Mucosa of descending colon (tissue), 3 donors: ENCODE data around the gene INS. TPM values are rescaled to one million over a fixed set of nuclear protein-coding genes. Genes with fewer than 3 reads are reported as not detected.
A peak's percentile ranks its signal among the peaks of the same experiment; 100 is the strongest.

Experiments
- ATAC-seq: fragments of 200-7000 bp; cut with Tn5 transposase; one replicate; pipeline ENCODE4 v1.9.1; 2020; ENCODE audit warnings: mild to moderate bottlenecking, moderate library complexity
- DNase-seq, 3 donors: peaks; one replicate each; pipeline ENCODE4 v3.0.0-alpha.2; 2020
- H3K36me3 ChIP-seq: fragments of 200-600 bp; one replicate; pipeline ENCODE4 v1.8.0; 2021; ENCODE audit warnings: low read depth, mild to moderate bottlenecking
- H3K4me1 ChIP-seq: fragments of 200-600 bp; one replicate; pipeline ENCODE4 v1.8.0; 2021; ENCODE audit warnings: low read depth, mild to moderate bottlenecking
- H3K4me3 ChIP-seq: fragments of 200-600 bp; one replicate; pipeline ENCODE4 v1.8.0; 2021; ENCODE audit warnings: mild to moderate bottlenecking
- H3K9me3 ChIP-seq: fragments of 200-600 bp; one replicate; pipeline ENCODE4 v1.8.0; 2021; ENCODE audit warnings: mild to moderate bottlenecking
- intact Hi-C, 2 donors: fragments of 100-400 bp; cut with DNase I in 1 of 2; cut with micrococcal nuclease in 1 of 2; formaldehyde crosslinking; loops; one replicate each; pipeline versions ENCODE4 v1.11.0 to v1.11.1; 2022; cut with DNase I, micrococcal nuclease
- total RNA-seq, 3 donors: library from RNA; stranded (reverse); fragmentation: NEBNext Ultra II Directional in 2 of 3; extraction: Animal tissue kit (Norgen Biotek cat#: 25700) in 2 of 3; gene quantifications; one replicate each; pipeline versions ENCODE4 v1.2.1 to v1.2.4, GENCODE V29; 2021 to 2023
- TF ChIP-seq, protein P1 (sequence below): fragments of 200-600 bp; IDR thresholded peaks from one replicate; pipeline ENCODE4 v1.8.0; 2022; ENCODE audit warnings: antibody characterized with exemption, mild to moderate bottlenecking
- donor health status: DM: no; HTN: no; CAD: no; lungs with moderate emphysema.
- donor health status: DM: no; HTN: no; CAD: no.
- donor health status: DM: no; HTN: yes; CAD: no.

Gene INS
- total RNA-seq, 3 donors from 2014 or later, result not detected

DNA sequence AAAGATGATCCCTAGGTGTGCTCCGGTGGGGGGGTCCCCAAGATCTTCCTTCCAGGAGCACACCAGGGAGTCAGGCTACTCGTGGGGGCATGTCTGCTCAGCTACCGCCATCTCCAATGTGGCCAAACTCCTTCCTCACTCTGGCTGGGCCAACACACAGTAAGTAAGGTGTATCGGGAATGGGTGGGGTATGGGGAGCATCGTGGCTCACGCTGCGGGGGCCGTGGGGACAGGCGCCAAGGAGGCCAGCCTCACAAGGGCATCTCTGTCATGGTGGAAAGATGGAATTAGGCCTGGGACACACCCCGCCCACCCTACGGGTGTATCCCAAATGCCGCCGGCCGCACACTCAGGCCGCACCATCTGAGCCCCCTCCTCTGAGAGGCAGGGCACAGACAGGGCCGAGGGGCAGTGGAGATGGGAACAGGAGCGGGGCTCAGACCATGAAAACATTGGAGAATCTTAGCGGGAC is 30.1 kb downstream of the INS start:
- Histone ChIP-seq H3K4me3 (no peak overlapping the region), H3K9me3 (no peaks in the 10 kb centered on the region), H3K36me3 (no peaks in the 10 kb centered on the region), H3K4me1 (no peaks in the 10 kb centered on the region)
- TF ChIP-seq, protein P1, sequence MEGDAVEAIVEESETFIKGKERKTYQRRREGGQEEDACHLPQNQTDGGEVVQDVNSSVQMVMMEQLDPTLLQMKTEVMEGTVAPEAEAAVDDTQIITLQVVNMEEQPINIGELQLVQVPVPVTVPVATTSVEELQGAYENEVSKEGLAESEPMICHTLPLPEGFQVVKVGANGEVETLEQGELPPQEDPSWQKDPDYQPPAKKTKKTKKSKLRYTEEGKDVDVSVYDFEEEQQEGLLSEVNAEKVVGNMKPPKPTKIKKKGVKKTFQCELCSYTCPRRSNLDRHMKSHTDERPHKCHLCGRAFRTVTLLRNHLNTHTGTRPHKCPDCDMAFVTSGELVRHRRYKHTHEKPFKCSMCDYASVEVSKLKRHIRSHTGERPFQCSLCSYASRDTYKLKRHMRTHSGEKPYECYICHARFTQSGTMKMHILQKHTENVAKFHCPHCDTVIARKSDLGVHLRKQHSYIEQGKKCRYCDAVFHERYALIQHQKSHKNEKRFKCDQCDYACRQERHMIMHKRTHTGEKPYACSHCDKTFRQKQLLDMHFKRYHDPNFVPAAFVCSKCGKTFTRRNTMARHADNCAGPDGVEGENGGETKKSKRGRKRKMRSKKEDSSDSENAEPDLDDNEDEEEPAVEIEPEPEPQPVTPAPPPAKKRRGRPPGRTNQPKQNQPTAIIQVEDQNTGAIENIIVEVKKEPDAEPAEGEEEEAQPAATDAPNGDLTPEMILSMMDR, result no peak
- DNase-seq (peak in 2 of 3 donors; percentile 4 to 25), ATAC-seq (no peak)
- intact Hi-C loops, result no loop called here

DNA sequence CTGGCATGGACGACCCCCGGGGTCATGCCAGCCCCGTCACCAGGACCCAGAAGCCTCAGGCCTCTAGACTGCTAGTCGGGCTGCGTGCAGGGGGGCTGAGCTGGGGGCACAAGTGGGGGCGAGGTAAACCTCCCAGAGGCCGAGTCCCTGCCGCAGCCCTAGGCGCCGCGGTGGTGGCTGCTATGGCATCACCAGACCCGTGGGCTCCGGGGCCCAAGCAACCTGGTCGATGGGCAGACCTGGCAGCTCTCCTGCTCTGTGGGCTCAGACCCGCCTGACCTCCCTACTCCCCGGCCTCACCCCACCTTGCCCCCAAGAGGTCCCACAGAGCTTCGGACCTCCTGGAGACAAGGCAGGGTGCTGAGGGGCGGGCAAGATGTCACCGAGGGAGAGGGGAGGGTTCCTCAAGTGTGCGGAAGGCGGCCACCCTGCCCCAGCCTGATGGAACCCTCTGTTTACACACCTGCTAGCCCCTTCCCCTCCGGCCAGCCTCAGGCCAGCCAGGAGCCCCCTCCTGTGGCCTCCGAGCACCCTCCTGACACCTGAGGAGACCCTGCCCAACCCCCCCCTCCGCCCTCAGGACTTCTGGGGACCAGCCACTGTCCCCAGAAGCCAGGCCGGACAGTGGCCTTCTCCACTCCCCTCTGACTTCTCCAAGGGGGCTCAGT is 31.2 kb downstream of the INS start:
- TF ChIP-seq, protein P1, result no peak
- no peaks in the 10 kb centered on the region for H3K36me3 ChIP-seq
- DNase-seq, result peak in 2 of 3 donors; percentile 10 to 40
- no peaks in the 10 kb centered on the region for H3K9me3 ChIP-seq
- H3K4me3 ChIP-seq, result no peak overlapping the region
- intact Hi-C loops, result no loop called here
- ATAC-seq, result no peak
- no peaks in the 10 kb centered on the region for H3K4me1 ChIP-seq

DNA sequence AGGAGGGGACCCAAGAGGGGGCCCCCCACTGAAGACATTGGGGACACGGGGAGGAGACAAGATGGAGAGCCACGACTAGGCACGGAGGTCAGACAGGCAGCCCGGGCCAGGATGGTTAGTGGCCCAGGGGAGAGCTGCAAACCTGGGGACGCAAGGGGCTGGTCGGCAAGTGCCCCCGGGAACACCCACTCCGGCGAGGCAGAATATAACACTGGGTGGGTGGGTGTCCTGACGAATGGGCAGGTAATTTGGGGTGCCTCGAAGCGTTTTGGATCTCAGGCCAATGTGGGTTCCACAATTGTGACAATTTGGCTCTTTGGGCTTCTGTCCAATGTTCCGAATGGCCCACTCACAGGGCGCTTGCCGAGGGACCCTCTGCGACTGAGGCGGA is 31.7 kb downstream of the INS start:
- peak in 2 of 3 donors; percentile 9 to 39 for DNase-seq
- TF ChIP-seq, protein P1, result no peak
- no peak for ATAC-seq
- Histone ChIP-seq H3K9me3 (no peaks in the 10 kb centered on the region), H3K4me1 (no peaks in the 10 kb centered on the region), H3K4me3 (no peak overlapping the region), H3K36me3 (no peaks in the 10 kb centered on the region)
- intact Hi-C loops, result no loop called here

DNA sequence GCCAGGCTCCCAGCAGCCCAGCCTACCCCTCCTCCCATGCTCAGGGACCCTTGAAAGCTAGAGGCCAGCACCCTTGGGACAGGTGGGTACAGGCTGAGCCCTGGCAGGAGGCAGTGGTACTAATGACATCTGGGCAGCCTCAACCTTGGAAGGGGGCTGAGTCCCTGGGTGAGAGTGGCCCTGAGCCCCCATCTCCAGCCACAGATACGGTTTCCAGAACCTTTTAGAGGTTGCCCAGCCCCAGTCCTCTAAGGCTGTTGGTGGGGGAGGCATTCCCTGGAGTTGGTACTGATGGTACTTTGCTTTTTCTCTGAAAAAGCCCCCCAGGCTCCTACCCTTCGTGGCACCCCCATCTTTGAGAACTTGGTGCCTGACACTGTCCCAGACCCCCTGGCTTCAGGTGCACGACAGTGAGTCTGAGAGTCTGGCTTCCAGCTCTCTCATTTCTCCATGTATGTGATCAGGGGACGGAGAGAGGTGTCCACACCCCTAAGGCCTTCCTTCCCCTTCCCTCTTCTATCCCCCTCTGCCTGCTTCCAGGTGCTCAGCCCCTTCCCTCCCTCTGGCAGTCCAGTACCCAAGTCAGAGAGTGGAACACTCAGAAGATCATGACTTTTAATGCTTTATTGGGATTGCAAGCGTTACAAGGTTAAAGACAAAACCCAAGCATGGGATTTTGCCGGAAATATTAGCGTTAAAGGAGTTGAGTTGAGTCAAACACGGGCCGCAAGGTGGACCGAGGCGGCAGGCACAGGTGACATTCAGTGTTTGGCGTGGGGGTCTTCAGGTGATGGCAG is 32.3 kb downstream of the INS start:
- Histone ChIP-seq H3K9me3 (no peaks in the 10 kb centered on the region), H3K4me3 (no peak overlapping the region), H3K36me3 (no peaks in the 10 kb centered on the region), H3K4me1 (no peaks in the 10 kb centered on the region)
- ATAC-seq, result no peak
- TF ChIP-seq, protein P1, result no peak
- intact Hi-C loops, result no loop called here
- peak in 1 of 3 donors; percentile 2 for DNase-seq

DNA sequence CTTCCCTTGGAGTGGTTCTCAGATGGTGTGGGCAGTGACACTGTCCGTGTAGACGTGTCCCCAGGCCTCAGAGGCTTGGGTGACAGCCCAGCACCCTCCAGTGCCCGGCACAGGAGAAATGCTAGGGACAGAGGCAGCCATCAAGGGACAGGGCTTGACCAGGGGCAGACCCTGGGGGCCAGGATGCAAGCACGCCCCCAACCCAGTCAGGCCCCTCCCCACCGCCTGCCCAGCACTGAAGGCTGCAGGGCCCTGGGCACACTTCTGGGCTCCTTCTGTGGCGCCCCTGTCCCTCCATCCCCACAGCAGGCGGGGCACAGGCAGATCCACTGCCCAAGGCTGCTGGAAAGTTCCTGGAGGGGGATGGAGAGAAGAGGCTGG is 32.9 kb downstream of the INS start:
- Histone ChIP-seq H3K9me3 (no peaks in the 10 kb centered on the region), H3K4me3 (no peak overlapping the region), H3K4me1 (no peaks in the 10 kb centered on the region), H3K36me3 (no peaks in the 10 kb centered on the region)
- peak in 2 of 3 donors; percentile 6 to 25 for DNase-seq
- intact Hi-C loops, result no loop called here
- ATAC-seq, result no peak
- TF ChIP-seq, protein P1, result no peak
